DMS153 treated with DMSO at 0.1 percent for 48 hours (cell line): ENCODE measurements around the gene CHI3L1.
A peak's percentile ranks its signal among the peaks of the same experiment; 100 is the strongest.

Experiments
- DNase-seq: peaks from one replicate; lab custom pipeline; 2025; ENCODE audit not compliant: unreplicated experiment; lab: John Stamatoyannopoulos, UW

Gene CHI3L1

GRCh38 chr1:203152158-203153034 is 34.1 kb downstream of the CHI3L1 start:
- DNase-seq, result no peak

- DNase-seq, result no peak
Measured at GRCh38 chr1:203151362-203152157, 34.9 kb downstream of the CHI3L1 start.

- no peak for DNase-seq
Measured at GRCh38 chr1:203150511-203151297, 35.8 kb downstream of the CHI3L1 start.

GRCh38 chr1:203149188-203149840 is 37.2 kb downstream of the CHI3L1 start:
- no peak for DNase-seq

GRCh38 chr1:203148579-203148978 is 37.9 kb downstream of the CHI3L1 start:
- DNase-seq, result no peak

- peak; percentile 18 for DNase-seq
Measured at GRCh38 chr1:203148127-203148526, 38.4 kb downstream of the CHI3L1 start.

- DNase-seq, result no peak
Measured at GRCh38 chr1:203147376-203147775, 39.1 kb downstream of the CHI3L1 start.

GRCh38 chr1:203146537-203146936 is 40.0 kb downstream of the CHI3L1 start:
- DNase-seq, result no peak

GRCh38 chr1:203146042-203146369 is 40.5 kb downstream of the CHI3L1 start:
- DNase-seq, result no peak

- DNase-seq, result no peak
Measured at GRCh38 chr1:203145321-203146041, 41.0 kb downstream of the CHI3L1 start.

- no peak for DNase-seq
Measured at GRCh38 chr1:203144661-203145060, 41.8 kb downstream of the CHI3L1 start.

- no peak for DNase-seq
Measured at GRCh38 chr1:203143641-203144040, 42.9 kb downstream of the CHI3L1 start.

- peak; percentile 95 for DNase-seq
Measured at GRCh38 chr1:203142684-203143408, 43.7 kb downstream of the CHI3L1 start.

- no peak for DNase-seq
Measured at GRCh38 chr1:203142124-203142523, 44.4 kb downstream of the CHI3L1 start.

- DNase-seq, result no peak
Measured at GRCh38 chr1:203140743-203141520, 45.6 kb downstream of the CHI3L1 start.

GRCh38 chr1:203139976-203140475 is 46.5 kb downstream of the CHI3L1 start:
- DNase-seq, result no peak

- no peak for DNase-seq
Measured at GRCh38 chr1:203138066-203138465, 48.4 kb downstream of the CHI3L1 start.

GRCh38 chr1:203137324-203137723 is 49.2 kb downstream of the CHI3L1 start:
- DNase-seq, result no peak
